Erythroblast (primary cell): ENCODE results near the gene YWHAQ.

Experiments used
- GATA1 ChIP-seq: IDR thresholded peaks from 2 replicates; pipeline ENCODE4 v1.6.1; 2011; ENCODE audit warnings: low read depth, mild to moderate bottlenecking, control low read depth, low read length, moderate library complexity
- POLR2A ChIP-seq: IDR thresholded peaks from 2 replicates; pipeline ENCODE4 v1.6.1; 2011; ENCODE audit warnings: mild to moderate bottlenecking, low read length

DNA sequence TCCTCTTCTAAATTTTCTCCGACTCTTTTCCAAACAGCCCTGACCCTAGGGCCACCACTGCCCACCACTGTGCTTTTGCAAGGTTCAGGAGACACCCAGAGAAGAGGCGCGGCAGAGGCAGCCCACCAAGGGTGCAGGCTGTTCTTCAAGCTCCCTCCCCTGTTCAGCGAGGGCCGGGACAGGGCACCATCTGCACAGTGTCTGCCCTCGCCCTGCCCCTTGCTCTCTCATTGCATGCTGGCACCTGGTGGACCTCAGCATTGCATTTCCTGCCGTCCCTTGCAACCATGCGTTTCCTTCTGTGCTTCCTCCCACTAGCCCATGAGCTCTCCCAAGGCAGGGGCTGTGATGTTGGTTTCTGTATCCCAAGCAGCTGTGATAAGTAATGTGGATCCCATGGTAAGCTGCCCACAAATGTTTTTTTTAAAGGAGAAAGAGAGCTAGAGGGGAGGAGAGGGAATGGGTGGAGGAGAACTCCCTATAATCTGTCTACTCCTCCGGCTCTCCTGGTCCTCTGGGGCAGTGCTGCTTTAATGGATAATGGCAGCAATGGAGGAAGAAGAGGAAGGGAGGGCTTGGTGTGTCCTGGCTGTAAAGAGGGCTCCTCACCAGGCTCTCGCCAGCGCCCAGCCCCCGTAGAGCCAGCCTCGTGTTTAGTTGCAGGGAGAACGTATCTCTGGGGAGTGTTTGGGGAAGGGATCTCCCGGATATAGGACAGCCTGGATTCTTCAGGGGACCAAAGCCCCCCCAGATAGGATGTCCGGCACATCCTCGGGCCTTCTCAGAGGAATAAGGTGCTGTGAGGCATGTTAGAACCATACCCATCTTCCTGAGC is 15.6 kb upstream of the YWHAQ start:
- TF ChIP-seq POLR2A = no peak
- TF ChIP-seq GATA1 = no peak
